OCI-LY7 (cell line): ENCODE measurements around the gene RFC5.

ENCODE experiments used
- EZH2phosphoT487 ChIP-seq: fragments of 200-600 bp; sonication (generic); IDR thresholded peaks from 2 replicates; pipeline ENCODE4 v1.6.1; 2018; ENCODE audit warnings: low read depth, borderline replicate concordance, mild to moderate bottlenecking, mixed run types, antibody characterized with exemption, low read length, moderate library complexity, mixed read lengths
- TF ChIP-seq, protein P1 (sequence below): fragments of 200-600 bp; sonication (generic); conservative IDR thresholded peaks from 2 replicates; pipeline ENCODE4 v1.5.1; 2014; ENCODE audit warnings: mild to moderate bottlenecking, antibody characterized with exemption, low read length, moderate library complexity, mixed read lengths

DNA sequence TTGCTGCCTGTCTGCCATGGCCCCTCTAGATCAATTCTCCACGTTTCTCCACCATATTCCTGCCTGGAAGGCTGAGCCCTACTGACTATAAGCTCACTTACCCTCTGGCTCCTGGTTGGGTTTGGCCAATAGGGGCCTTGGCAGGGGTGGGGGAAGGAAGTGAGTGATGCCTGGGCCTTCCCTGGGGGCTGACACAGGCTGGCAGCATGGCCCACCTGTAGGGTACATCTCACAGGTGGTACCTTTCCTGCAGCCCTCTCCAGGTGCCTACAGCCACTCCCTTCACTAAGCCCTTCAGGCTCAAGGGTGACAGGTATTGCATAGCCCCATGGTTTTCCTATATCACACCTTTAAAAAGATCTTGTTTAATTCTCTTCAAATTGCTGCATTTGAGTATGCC is 3.5 kb downstream of the RFC5 start:
- TF ChIP-seq, protein P1, sequence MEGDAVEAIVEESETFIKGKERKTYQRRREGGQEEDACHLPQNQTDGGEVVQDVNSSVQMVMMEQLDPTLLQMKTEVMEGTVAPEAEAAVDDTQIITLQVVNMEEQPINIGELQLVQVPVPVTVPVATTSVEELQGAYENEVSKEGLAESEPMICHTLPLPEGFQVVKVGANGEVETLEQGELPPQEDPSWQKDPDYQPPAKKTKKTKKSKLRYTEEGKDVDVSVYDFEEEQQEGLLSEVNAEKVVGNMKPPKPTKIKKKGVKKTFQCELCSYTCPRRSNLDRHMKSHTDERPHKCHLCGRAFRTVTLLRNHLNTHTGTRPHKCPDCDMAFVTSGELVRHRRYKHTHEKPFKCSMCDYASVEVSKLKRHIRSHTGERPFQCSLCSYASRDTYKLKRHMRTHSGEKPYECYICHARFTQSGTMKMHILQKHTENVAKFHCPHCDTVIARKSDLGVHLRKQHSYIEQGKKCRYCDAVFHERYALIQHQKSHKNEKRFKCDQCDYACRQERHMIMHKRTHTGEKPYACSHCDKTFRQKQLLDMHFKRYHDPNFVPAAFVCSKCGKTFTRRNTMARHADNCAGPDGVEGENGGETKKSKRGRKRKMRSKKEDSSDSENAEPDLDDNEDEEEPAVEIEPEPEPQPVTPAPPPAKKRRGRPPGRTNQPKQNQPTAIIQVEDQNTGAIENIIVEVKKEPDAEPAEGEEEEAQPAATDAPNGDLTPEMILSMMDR = no peak
- no peak for TF ChIP-seq EZH2phosphoT487
